Measurements from ENCODE around the gene KIAA0319L. TPM values are rescaled to one million over a fixed set of nuclear protein-coding genes. Genes with fewer than 3 reads are reported as not detected.

KIAA0319L gene
- total RNA-seq, 1 experiment from 2014 or later, result 46.4 TPM

GRCh38 chr1:35506960-35507912 lies 50.0 kb downstream of the KIAA0319L start:
- no peak overlapping the region for H3K4me3 Mint-ChIP-seq
- Histone ChIP-seq H3K79me1 (ENCODE audit: insufficient read depth, low read depth, low read length, poor library complexity, severe bottlenecking) (peaks cover 9% of the 10 kb centered on the region), H3K14ac (ENCODE audit: insufficient read depth, low read length) (no peak overlapping the region), H2AFZ (ENCODE audit: low read length) (no peak overlapping the region), H4K91ac (ENCODE audit: insufficient read length, low read depth, low read length) (no peak overlapping the region), H2BK5ac (ENCODE audit: insufficient read length, low read length) (peak overlapping the region; percentile 13), H3K27me3 (ENCODE audit: insufficient read depth, low read length) (no peaks in the 10 kb centered on the region), H2BK20ac (ENCODE audit: low read depth, low read length, poor library complexity, severe bottlenecking) (no peak overlapping the region), H2BK12ac (ENCODE audit: insufficient read length, low read depth, low read length) (no peak overlapping the region), H4K5ac (ENCODE audit: insufficient read length, low read depth, low read length) (no peak overlapping the region), H3K4me1 (ENCODE audit: insufficient read depth, low read length) (no peaks in the 10 kb centered on the region; the same call in 1 of the 2 replicates), H3K9ac (ENCODE audit: extremely low read depth, insufficient read length, low read length) (no peak overlapping the region), H3T11ph (ENCODE audit: low read length) (no peak overlapping the region), H3K23ac (ENCODE audit: insufficient read length, low read depth, low read length) (no peak overlapping the region), H3K27ac (ENCODE audit: insufficient read length, low read depth, low read length) (no peak overlapping the region), H3K4me2 (ENCODE audit: insufficient read depth, insufficient read length, low read length) (no peak overlapping the region), H4K8ac (replicated peaks; ENCODE audit: insufficient read length, low read depth, low read length) (no peak overlapping the region), H3K56ac (ENCODE audit: insufficient read length, low read depth, low read length) (no peak overlapping the region), H3K4ac (ENCODE audit: low read depth, low read length) (no peak overlapping the region), H2AK5ac (ENCODE audit: insufficient read length, low read length) (no peak overlapping the region), H4K20me1 (ENCODE audit: control insufficient read depth, insufficient read depth, insufficient read length) (no peaks in the 10 kb centered on the region), H3K79me2 (ENCODE audit: insufficient read depth, low read length) (no peaks in the 10 kb centered on the region), H2BK120ac (ENCODE audit: low read depth, low read length, poor library complexity, severe bottlenecking) (no peak overlapping the region), H3K9me3 (ENCODE audit: control insufficient read depth, low read depth, low read length) (no peaks in the 10 kb centered on the region), H2BK15ac (ENCODE audit: low read depth, low read length) (no peak overlapping the region), H3K23me2 (ENCODE audit: insufficient read length, low read depth, low read length, poor library complexity, severe bottlenecking) (no peaks in the 10 kb centered on the region), H3K18ac (ENCODE audit: insufficient read length, low read depth, low read length) (no peak overlapping the region)
- WGBS (ENCODE audit: extremely low coverage, insufficient read length, low lambda C conversion rate), result no CpG with 5 or more reads among the region's 3 CpGs
- H3K36me3 Mint-ChIP-seq (ENCODE audit: insufficient read depth in 1 of 3, low read depth in 3 of 3), result peaks cover 3 to 23% (median 23%) of the 10 kb centered on the region in 3 experiments; a peak in 6 of 7 replicates
- no peaks in the 10 kb centered on the region for H3K27me3 Mint-ChIP-seq (ENCODE audit: low read depth)
- TF ChIP-seq CTCF (conservative IDR thresholded peaks at IDR 0.05), result no peak
- 0 out of 4 replicates have a peak, but pooled peaks cover 0 to 2% of the 10 kb centered on the region in 2 experiments for H3K4me1 Mint-ChIP-seq
- peak overlapping the region in 2 of 3 experiments; percentile 25 to 58; a peak in 5 of 7 replicates for H3K27ac Mint-ChIP-seq
- no peaks in the 10 kb centered on the region for H3K9me3 Mint-ChIP-seq
- no peak for DNase-seq

Measured in H9 (cell line).